Activated CD8-positive, alpha-beta memory T cell treated with anti-CD3 and anti-CD28 coated beads, Interleukin-2, amount 50 U/mL, for 4 hours (primary cell): ENCODE data around the gene HS6ST3.
"Not testable (repeated sequence)": the region's sequence is repeated elsewhere in the genome, so short reads cannot be mapped to it uniquely, and the experiment has no call there.

ENCODE experiments used
- DNase-seq: peaks from one replicate; pipeline ENCODE4 v3.0.0-alpha.2; 2020

Gene HS6ST3

DNA sequence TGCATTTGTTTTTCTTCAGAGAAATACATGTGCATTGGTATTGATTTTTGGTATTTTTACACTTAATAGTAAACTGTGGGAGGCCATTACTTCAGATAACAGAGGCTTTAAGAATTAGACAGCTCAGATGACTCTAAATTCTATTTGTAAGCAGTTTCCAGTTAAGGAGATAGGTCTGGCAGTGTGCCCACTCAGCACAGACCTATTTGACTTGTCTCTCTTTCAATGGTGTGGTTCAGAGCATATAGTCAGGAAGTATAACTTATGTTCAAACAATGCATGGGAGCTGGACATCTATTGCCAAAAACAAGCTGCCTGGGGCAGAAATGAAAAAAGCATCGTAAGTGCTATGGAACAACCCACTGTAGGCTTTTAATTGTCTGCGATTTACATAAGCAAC is 370.7 kb downstream of the HS6ST3 start:
- DNase-seq, result no peak

- no peak for DNase-seq
These were observed 383.7 kb downstream of the HS6ST3 start for GRCh38 chr13:96473526-96474180.

- no peak for DNase-seq
These were observed 384.3 kb downstream of the HS6ST3 start for GRCh38 chr13:96474181-96474557.

DNA sequence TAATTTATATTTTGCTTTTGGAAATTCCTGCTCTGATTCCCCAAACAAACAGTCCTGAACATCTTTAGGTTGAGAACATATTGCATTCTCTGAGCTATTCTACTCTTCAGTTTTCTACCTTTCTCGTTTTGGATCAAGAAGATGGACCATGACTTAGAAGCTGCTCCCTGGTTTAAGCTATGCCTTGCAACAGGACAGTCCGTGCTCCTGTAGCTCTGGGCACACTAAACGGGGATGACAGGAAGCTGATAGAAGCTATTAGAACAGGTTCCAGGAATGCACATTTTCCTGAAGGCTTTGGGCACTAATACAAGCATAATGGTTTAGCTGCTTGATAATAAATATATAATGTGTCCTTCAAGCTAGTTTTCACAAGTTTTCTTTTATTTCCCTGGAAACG is 385.2 kb downstream of the HS6ST3 start:
- no peak for DNase-seq

DNA sequence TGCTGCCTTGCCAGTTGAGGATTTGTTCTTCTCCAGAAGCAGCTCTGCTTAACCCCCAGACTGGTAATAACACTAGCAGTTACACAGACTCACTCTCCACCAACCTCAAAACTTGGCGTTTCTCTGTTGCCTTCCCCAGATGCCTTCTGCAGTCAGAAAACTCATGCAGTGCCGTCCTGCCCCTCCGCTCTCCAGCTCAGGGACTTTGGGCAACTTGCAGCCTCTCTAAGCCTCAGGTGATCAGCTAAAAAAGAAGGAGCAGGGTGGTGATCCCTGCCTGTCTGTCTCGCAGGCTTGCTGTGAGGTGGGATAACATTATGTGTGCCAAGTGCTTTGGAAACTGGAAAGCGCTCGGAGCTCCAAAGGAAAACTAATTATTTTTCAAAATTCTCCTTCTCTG is 391.6 kb downstream of the HS6ST3 start:
- DNase-seq, result no peak

DNA sequence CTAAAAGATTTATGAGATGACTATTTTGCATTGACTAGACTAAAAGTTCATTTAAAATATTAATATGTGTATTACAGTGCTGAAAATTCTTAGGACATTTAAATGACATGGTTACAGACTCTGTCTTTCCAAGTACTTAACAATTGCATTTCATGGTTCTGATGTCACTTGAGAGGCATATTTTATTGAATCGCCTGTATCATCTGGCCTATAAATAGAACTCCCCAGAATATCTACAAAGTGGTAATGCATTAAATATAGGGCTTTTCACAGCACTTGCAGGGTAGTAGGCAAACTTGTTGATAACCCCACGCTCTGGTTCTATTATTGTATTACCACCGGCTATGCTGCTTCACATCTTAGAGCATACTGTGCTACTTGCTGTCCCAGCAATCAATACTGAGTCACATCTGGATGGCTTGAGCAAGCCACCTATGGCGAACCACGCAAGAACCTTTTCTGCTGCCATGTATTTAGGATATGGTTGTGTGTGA is 400.6 kb downstream of the HS6ST3 start:
- no peak for DNase-seq

DNA sequence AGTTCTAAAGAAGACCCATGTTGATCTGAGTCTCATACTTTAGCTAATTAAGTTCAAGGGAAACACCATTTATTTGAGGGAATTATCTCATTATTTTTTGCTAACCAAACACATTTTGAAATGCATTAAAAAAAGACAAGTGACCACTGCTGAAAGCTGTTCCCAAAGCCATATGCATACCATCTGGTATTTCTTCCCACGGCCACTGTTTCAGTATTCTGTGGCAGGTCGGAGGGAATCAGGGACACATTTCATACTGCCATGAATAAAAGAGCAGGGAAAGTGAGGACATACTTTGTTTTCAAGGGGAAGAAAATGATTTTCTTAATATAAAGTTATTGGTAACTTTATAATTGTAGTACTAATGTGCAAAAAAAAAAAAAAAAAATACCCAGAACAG is 401.2 kb downstream of the HS6ST3 start:
- DNase-seq, result no peak

GRCh38 chr13:96492766-96493165 is 402.9 kb downstream of the HS6ST3 start:
- DNase-seq, result no peak

DNA sequence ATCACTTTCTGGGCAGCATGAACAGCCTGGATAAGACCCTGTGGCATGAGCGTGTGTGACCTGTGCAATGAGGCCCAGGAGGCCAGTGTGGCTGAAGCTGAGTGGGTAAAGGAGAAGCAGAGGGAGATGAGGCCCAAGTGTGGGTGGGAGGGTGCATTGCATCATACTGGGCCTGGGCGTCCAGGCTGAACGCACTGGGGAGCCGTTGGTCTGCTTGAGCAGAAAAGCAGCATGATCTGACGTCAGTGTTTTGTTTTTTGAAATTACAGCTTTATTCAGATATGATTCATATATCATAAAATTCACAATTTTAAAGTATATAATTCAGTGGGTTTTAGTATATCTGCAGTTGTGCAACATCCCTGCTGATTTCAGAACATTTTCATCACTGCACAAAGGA is 409.7 kb downstream of the HS6ST3 start:
- no peak for DNase-seq

DNA sequence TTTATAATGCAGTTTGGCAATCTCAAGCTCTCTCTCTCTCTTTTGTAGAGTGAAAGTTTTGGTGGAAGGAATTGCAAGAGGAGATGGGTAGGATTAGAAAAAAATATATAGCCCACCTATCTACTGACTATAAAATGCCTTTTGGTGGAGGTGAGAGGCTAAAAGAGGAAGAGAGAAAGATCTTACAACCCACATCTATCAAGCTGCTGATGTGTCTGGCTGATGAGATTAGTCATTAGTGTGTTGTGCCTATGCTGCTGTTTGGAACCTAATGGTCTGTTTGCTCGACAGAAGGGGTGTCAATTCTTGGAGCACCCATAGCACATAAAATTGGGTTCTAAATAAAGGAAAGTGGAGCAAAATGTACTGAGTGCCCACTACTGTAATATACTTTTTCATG is 411.0 kb downstream of the HS6ST3 start:
- no peak for DNase-seq

DNA sequence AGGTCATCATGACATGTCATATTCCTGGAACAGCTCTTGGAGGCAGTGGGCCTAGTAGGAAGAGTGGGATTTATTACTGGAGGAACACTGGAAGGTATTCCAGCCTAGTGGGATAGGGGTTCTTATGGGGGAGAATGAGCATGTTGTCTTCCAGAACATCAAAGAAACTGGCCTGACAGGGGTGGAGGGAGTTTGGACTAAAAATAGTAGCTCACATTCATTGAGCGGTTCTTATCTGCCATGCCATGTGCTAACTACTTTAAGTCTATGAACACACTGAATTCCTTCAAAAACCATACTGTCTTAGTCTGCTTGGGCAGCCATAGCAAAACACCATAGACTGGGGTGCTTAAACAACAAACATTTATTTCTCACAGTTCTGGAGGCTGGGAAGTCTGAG is 413.6 kb downstream of the HS6ST3 start:
- no peak for DNase-seq

DNA sequence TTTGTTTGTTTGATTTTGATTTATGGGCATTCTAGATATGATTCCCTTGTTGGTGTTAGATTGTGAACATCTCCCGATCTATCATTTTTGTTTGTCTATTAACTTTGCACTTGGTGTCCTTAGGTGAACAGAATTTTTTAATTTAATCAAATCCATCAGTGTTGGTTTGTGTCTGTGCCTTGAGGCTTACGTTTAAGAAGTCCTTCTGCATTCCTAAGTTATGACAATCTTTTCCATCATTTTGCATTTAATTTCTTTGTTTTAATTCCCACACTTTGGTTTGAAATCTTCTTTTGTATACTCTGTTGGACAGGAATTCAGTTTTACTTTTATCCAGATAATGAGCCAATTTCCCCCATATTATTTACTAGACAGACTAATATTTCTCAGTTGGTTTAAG is 421.7 kb downstream of the HS6ST3 start:
- no peak for DNase-seq

GRCh38 chr13:96519380-96519779 is 429.5 kb downstream of the HS6ST3 start:
- no peak for DNase-seq

GRCh38 chr13:96524398-96525020 is 434.6 kb downstream of the HS6ST3 start:
- not testable (repeated sequence) for DNase-seq

GRCh38 chr13:96525715-96526114 is 435.8 kb downstream of the HS6ST3 start:
- DNase-seq, result no peak

DNA sequence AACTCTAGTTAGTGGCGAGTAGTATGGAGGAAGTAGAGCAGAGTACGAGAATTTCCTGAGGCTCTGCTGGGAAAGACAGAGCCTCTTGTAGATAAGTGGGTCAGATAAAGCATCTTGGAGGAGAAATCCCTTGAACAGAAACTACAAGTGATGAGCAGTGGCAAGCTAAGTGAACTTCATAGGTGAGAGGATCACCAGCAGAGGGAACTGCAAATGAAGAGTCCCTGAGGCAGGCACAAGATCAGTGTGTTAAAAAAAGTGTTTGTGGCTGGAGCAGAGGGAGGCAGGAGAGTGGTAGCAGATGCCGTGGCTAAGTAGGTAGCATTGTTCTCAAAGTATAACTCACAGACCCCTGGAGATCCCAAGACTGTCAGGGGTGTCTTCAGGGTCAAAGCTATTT is 437.6 kb downstream of the HS6ST3 start:
- DNase-seq, result no peak

DNA sequence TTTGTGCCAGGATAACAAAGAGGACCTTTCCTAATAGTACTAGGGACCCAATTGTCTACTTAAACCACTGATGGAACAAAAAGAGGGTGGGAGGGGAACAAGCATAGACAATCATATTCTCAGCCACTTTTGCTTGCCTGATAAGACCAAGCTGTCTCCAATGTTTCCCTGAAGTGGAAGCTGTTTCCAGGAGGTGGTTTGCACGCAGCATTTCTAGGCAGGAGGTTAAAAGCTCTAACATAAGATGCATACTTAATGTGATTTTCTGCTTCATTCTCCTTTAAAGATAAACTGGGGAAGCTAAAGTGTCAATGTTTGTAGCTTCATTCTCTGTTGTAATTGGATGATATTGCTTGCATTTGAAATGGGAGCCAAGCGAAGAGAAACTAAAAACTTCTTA is 442.9 kb downstream of the HS6ST3 start:
- DNase-seq, result no peak

- no peak for DNase-seq
These were observed 443.5 kb downstream of the HS6ST3 start for GRCh38 chr13:96533408-96533807.

- no peak for DNase-seq
These were observed 449.9 kb downstream of the HS6ST3 start for GRCh38 chr13:96539791-96540190.

DNA sequence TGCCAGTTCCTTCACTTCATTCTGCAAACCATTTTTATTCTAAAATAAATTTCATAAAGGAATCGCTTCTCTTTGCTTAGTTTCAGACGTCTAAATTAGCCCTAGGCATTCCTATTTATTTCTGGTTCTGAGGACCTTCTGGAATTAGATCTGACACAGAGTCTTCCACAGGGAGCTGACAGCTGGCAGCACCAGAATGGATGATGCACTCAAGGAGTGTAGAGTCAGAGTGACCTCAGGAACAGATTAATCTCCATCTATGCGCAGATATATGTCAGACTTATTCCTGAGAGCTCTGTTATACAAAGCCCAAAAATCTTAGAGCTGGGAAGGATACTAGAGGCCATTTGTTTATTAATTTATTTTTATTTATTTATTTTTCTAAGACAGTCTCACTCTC is 450.8 kb downstream of the HS6ST3 start:
- DNase-seq, result no peak

DNA sequence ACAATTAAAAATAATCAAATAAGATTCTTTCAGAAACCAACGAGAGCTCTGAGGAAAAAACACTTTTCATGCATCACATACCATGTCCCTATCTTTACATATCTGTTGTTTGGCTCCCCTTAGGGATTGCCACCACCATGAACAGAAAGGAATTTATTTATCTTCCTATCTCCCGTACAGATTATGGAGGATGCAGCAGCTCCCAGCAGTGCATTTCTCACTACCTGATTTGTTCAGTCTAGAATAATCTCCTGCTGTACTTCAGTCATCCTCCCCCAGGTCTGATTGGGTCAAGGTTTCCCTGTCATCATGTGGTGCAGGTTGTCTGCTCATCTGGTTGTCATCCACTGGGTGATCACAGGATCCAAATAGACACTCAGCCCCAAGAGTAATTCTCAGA is 453.1 kb downstream of the HS6ST3 start:
- DNase-seq, result no peak

DNA sequence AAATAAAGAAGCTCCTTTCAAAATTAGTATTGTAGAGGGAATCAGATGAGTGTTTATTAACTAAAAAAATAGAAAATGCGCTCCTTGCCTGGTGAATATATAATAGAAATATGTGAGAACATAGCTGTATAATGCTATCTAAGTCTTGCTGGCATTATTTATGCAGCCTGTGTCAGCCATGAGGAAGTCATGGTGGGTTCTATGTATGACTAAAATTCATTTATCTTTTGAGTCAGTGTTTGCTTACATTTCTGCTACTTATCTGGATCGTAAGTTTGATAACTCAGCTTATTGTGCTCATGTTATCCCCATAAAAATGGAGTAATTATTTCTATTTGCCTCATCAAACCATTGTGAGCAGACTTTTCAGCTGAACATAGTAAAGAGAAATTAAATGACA is 455.1 kb downstream of the HS6ST3 start:
- DNase-seq, result no peak

- no peak for DNase-seq
These were observed 456.6 kb downstream of the HS6ST3 start for GRCh38 chr13:96546463-96546862.

- DNase-seq, result no peak
These were observed 461.6 kb downstream of the HS6ST3 start for GRCh38 chr13:96551546-96551945.

GRCh38 chr13:96552559-96552958 is 462.7 kb downstream of the HS6ST3 start:
- DNase-seq, result no peak
